GM12865 (cell line): Measurements from ENCODE around the gene AGPAT3.
"Not testable (repeated sequence)": the region's sequence is repeated elsewhere in the genome, so short reads cannot be mapped to it uniquely, and the experiment has no call there.

Source experiments
- DNase-seq: peaks from one replicate; pipeline ENCODE4 v3.0.0; 2010; ENCODE audit warnings: low read depth
- H3K4me3 ChIP-seq: 2 replicates; pipeline ENCODE4 v1.5.1; 2011; ENCODE audit warnings: mild to moderate bottlenecking, low read depth, low read length, control low read depth
- TF ChIP-seq, protein P1 (sequence below): IDR thresholded peaks from 2 replicates; pipeline ENCODE4 v1.5.1; 2011; ENCODE audit warnings: low read length, control low read depth, low read depth, inconsistent platforms; ENCODE audit not compliant: insufficient read depth; ENCODE audit errors: missing control alignments

Gene AGPAT3

DNA sequence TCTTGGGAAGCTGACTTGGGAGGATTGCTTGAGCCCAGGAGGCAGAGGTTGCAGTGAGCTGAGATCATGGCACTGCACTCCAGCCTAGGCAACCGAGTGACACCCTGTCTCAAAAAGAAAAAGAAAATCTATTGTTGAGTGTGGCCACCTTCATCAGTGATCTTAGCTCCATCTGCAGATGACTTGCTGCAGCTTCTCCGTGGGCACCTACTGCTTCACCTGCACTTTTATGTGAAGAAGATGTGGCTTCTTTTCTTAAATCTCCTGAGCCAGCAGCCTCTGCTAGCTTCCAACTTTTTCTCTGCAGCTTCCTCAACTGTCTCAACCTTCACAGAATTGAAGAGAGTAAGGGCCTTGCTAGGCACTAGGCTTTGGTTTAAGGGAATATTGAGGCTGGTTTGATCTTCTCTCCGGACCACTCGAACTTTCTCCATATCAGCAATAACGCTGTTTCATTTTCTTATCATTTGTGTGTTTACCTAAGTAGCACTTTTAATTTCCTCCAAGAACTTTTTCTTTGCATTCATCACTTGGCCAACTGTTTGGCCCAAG lies 28.0 kb downstream of the AGPAT3 start:
- TF ChIP-seq, protein P1, sequence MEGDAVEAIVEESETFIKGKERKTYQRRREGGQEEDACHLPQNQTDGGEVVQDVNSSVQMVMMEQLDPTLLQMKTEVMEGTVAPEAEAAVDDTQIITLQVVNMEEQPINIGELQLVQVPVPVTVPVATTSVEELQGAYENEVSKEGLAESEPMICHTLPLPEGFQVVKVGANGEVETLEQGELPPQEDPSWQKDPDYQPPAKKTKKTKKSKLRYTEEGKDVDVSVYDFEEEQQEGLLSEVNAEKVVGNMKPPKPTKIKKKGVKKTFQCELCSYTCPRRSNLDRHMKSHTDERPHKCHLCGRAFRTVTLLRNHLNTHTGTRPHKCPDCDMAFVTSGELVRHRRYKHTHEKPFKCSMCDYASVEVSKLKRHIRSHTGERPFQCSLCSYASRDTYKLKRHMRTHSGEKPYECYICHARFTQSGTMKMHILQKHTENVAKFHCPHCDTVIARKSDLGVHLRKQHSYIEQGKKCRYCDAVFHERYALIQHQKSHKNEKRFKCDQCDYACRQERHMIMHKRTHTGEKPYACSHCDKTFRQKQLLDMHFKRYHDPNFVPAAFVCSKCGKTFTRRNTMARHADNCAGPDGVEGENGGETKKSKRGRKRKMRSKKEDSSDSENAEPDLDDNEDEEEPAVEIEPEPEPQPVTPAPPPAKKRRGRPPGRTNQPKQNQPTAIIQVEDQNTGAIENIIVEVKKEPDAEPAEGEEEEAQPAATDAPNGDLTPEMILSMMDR: no peak
- peak overlapping the region; percentile 49 for H3K4me3 ChIP-seq
- DNase-seq: peak; percentile 13

DNA sequence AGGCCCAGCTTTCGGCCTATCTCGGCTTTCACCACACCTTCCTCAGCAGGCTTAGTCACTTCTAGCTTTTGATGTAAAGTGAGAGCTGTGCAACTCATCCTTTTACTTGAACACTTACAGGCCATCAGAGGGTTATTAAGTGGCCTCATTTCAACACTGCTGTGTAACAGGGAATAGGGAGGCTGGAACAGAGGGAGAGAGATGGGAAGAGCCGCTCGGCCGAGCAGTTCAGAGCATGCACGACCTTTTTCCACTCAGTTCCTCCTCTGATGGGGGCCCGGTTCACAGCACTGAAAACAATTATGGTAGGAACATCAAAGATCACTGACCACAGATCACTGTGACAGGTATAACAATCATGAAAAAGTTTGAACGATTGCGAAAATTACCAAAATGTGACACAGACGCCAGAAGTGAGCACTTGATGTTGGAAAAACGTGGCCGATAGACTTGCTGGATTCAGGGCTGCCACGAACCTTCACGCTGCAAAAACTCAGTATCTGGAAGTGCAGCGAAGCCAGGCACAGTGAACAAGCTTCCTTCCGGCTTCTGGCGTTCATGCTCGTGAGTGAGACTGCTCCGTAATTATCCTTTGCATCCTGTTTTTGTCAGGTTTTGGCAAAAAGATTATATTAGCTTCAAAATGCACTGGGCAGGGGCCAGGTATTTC lies 28.6 kb downstream of the AGPAT3 start:
- peak; percentile 82 for DNase-seq

DNA sequence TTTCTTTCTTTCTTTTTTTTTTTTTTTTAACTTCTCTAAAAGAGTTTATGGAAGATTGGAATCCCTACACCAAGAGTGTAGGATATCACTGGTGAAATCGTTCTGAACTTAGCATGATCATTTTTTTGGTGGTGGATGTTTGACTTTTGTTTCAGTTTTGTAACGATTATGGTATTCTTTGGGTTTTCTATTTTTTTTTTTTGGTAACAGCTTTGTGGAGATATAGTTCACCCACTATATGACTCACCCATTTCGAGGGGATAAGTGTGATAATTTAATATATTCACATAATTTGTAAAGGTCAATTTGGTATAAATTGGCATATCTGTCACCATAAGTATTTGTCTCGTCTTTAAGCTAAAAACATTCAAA lies 29.2 kb downstream of the AGPAT3 start:
- peak overlapping the region; percentile 49 for H3K4me3 ChIP-seq
- no peak for DNase-seq
- TF ChIP-seq, protein P1: no peak

More for the DNA sequence above, 28.6 kb downstream of the AGPAT3 start:
- TF ChIP-seq, protein P1: no peak
- H3K4me3 ChIP-seq: peak overlapping the region; percentile 49

DNA sequence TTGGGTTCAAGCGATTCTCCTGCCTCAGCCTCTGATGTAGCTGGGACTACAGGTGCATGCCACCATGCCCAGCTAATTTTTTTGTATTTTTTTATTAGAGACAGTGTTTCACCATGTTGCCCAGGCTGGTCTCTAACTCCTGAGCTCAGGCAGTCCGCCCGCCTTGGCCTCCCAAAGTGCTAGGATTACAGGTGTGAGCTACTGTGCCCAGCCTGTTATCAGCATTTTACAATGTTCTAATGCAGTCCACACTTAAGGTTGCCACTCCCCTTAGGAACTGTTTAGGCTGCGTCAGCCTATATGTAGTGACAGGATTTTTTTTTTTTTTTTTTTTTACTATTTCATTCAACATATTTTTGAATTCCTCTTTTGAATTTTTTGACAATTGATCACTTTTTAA lies 30.2 kb downstream of the AGPAT3 start:
- TF ChIP-seq, protein P1: no peak
- H3K4me3 ChIP-seq: no peak overlapping the region

DNA sequence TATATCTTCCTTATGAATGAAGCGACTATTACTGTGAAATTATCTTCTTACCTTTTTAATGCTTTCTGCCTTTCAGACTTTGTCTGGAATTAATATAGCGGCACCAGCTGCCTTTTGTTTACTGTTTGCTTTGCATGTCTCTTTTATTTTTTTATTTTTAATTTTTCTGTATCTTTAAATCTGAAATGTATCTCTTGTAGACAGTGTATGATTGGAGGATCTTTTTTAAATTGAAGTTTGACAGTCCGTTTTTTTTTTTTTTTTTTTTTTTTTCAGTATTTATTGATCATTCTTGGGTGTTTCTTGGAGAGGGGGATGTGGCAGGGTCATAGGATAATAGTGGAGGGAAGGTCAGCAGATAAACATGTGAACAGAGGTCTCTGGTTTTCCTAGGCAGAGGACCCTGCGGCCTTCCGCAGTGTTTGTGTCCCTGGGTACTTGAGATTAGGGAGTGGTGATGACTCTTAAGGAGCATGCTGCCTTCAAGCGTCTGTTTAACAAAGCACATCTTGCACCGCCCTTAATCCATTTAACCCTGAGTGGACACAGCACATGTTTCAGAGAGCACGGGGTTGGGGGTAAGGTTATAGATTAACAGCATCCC lies 31.8 kb downstream of the AGPAT3 start:
- H3K4me3 ChIP-seq, DNase-seq: not testable (repeated sequence)

More for the DNA sequence above, 30.2 kb downstream of the AGPAT3 start:
- no peak for DNase-seq

DNA sequence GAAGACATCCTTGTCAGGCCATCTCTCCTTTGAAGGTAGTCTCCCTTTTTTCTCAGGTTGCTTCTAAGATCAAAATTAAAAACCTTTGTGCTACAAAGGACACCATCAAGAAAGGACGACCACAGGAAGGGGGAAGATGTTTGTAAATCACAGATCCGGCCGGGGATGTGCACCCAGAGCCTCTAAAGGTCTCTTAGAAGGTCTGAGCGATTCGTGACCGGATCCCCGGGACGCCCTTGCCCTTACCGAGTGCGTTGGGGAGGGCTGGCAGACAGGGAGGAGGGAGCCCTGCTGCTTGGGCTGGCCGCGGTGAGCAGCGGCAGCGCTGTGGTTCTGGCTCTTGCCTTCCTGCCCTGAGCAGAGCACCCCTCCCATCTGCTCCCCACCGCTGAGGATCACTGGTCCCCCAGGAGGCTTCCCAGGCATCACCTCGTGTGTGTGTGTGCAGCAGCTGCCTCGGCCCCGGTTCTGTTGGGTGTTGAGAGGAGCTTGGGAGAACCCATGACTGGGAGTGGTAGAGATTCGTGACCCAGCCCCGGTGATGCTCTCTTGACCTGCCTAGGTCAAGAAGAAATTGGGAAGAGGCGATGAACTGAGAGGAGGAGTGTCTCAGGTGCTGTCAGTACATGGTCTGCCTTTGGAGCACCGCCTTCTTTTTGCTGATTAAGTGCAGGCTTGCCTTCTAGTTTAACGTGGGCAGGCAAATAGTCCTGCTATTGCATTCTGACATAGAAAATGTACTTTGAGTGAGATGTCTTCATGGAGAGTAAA lies 34.5 kb downstream of the AGPAT3 start:
- TF ChIP-seq, protein P1: no peak

DNA sequence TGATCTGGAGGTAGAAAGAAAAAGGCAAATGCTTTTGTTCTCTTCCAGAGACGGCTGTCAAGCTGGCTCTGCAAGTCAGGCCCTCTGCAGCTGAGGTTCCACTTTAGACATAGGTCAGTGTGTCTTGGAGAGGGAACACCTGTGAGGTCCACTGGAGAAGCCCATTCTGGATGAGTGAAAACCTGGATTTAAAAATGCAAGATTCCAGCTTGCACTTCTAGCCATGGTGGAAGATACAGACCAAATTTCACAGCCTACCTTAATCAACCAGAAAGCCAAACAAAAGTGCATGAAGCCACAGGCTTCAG lies 35.0 kb downstream of the AGPAT3 start:
- no peak for DNase-seq
- TF ChIP-seq, protein P1: no peak
- no peak overlapping the region for H3K4me3 ChIP-seq

More for the DNA sequence above, 34.5 kb downstream of the AGPAT3 start:
- no peak for DNase-seq
- H3K4me3 ChIP-seq: no peak overlapping the region
